Measurements from ENCODE around the gene CD8B. TPM values are rescaled to one million over a fixed set of nuclear protein-coding genes. Genes with fewer than 3 reads are reported as not detected.

Gene CD8B
- total RNA-seq, 2 experiments from 2014 or later, result 1.7 to 2.1 TPM

DNA sequence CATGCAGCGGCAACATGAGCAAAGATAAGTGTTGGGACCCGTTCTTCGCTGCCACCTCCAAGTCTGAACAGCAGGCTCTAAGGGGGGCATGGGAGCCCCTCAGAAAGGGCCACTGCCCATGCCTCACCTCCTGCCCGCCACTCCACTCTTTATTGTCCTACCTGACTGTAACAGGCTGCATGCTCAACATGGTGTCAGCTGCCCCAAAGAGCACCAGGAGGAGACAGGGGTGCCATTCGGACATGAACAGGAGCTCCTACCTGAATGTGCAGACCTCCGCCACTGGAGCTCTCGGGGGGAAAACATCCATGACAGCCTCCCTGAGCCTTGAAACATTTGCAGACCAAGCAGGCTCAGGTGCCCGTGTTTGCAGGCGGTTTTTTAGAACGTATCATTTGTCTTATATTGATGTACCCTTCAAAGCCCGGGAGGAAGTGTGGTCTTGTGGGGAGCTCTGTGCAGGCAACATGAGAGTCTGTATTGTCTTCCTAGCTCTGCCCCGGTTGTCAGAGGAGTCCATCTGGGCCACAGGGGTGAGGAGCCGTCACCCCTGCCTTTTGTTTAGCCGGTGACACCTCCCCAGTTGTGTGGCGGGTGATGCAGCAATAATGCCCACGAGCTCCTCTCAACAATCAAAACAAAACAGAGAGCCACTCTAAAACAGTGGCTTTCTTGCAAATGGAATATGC, 35.8 kb downstream of the CD8B start:
- H3K4me1 Mint-ChIP-seq, result peaks cover 10% of the 10 kb centered on the region

DNA sequence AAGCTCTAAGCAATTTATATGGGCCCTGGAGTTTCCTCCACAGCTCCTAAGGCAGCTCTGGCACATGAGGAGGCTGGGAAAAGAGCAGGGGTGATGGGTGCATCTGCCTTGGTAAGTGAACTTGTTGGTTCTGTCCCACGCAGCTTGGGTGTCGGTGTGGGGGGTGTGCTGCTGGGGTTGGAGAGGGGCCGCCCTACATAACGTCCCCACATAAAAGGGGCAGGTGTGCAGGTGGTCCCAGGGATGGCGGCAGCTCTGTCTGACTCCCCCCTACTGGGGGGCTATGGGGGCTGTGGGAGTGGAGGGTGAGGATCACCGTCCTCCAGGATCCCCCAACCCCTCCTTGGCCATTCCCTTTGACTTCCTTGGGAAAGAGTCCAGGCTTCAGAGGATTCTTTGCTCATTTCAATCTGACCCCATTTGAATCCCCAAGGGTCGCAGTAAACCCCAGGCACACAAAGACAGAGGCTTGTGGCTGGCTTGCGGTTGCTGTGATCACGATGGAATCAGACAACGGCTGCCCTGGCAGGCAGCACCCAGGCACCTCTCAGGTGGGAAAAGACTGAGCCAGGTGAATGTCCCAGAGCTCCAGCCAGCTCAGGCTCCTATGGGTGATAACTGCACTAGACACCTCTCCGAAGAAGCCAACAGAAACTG, 36.5 kb downstream of the CD8B start:
- Mint-ChIP-seq H3K27me3 (peaks cover 18% of the 10 kb centered on the region), H3K9me3 (peaks cover 2% of the 10 kb centered on the region), H3K36me3 (ENCODE audit: low read depth) (no peaks in the 10 kb centered on the region), H3K27ac (no peak overlapping the region), H3K4me3 (no peak overlapping the region), H3K4me1 (peaks cover 10% of the 10 kb centered on the region)
- POLR2A ChIA-PET, result no interaction called here
- DNase-seq, result no peak
- CTCF ChIA-PET, result interaction anchor here (0.6 to 1.1 kb wide), 2 partner anchors 17 to 25 kb away, joined by 4 read pairs; no protein-coding TSS in a partner anchor

More for the DNA sequence above, 35.8 kb downstream of the CD8B start:
- H3K9me3 Mint-ChIP-seq, result peaks cover 2% of the 10 kb centered on the region
- peaks cover 17% of the 10 kb centered on the region for H3K27me3 Mint-ChIP-seq
- H3K4me3 Mint-ChIP-seq, result no peak overlapping the region
- ChIA-PET POLR2A (no interaction called here), CTCF (interaction anchor here (0.6 to 1.1 kb wide), 2 partner anchors 17 to 24 kb away, joined by 4 read pairs; no protein-coding TSS in a partner anchor)
- H3K36me3 Mint-ChIP-seq (ENCODE audit: low read depth), result no peaks in the 10 kb centered on the region
- DNase-seq, result peak; percentile 28
- H3K27ac Mint-ChIP-seq, result no peak overlapping the region

DNA sequence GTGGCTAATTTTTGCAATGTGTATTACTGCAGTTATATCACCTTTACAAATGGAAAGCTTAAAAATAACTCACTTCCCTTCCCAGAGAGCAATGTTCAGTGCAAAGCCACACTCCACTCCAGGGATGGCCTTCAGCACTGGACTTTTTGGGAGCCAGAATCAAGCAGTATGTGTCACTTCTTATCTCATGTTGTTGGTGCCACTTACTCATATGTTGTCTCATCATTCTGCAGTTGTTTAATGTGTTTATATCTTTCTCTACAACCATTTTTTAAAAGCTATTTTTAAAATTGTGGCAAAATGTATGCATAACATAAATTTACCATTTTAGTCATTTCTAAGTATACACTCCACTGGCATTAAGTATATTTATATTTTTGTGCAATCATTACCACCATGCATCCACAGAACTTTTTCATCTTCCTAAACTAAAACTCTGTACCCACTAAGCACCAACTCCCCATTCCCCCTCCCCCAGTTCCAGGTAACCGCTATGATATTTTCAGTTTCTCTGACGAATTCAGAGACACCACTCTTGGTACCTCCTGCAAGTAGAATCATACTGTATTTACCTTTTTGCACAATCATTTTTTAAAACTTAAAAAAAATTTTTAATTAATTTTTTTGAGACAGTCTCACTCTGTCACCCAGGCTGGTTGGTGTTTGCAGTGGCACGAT, 38.9 kb downstream of the CD8B start:
- DNase-seq, result no peak
- peaks cover 2% of the 10 kb centered on the region for H3K9me3 Mint-ChIP-seq
- H3K4me1 Mint-ChIP-seq, result peaks cover 10% of the 10 kb centered on the region
- H3K27ac Mint-ChIP-seq, result no peak overlapping the region
- H3K4me3 Mint-ChIP-seq, result no peak overlapping the region
- H3K27me3 Mint-ChIP-seq, result peaks cover 23% of the 10 kb centered on the region
- H3K36me3 Mint-ChIP-seq (ENCODE audit: low read depth), result no peaks in the 10 kb centered on the region
- ChIA-PET CTCF (no interaction called here), POLR2A (no interaction called here)

DNA sequence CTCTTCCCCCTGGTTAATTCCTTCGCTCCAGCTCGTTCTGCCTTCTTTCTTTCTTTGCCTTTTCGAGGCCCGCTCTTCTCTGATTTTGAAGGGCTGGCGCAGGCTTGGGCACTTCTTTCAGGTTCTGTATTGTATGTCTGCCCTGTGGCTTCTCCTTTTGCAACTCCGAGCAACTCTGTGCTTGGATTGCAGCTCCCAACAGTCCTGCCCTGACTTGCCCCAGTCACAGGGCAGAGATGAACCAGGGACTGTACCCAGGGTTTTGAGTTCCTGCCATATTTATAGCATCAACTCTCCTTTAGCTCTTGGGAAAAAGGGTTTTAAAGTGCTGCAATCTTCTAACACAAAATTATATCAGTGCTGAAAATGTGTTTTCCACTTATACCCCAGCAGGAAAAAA, 39.8 kb downstream of the CD8B start:
- ChIA-PET CTCF (no interaction called here), POLR2A (no interaction called here)
- Mint-ChIP-seq H3K36me3 (ENCODE audit: low read depth) (no peaks in the 10 kb centered on the region), H3K27ac (no peak overlapping the region), H3K27me3 (peaks cover 21% of the 10 kb centered on the region), H3K9me3 (peaks cover 2% of the 10 kb centered on the region), H3K4me1 (peaks cover 10% of the 10 kb centered on the region), H3K4me3 (no peak overlapping the region)
- no peak for DNase-seq

DNA sequence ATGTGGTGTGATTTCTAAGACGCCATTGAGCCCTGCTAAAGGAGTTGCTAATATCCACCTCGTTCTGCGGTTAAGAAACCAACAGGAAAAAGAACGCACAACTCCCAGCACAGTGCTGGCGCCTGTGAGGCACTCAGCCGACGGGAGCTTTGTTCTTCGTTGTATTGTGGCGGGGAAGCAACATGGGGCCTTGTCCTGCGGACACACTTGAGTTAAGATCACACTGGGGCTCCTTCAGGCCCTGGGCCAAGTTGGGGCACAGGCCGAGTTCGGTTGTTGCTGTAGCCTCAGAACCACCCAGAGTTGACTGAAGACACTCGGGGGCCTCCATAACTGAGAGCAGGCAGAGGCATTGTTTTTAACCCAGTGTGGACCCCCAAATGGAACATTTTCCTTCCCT, 40.4 kb downstream of the CD8B start:
- Mint-ChIP-seq H3K27ac (no peak overlapping the region), H3K9me3 (peaks cover 2% of the 10 kb centered on the region), H3K27me3 (peaks cover 22% of the 10 kb centered on the region), H3K4me1 (peaks cover 8% of the 10 kb centered on the region), H3K36me3 (ENCODE audit: low read depth) (no peaks in the 10 kb centered on the region), H3K4me3 (no peak overlapping the region)
- ChIA-PET POLR2A (no interaction called here), CTCF (no interaction called here)
- DNase-seq, result no peak

DNA sequence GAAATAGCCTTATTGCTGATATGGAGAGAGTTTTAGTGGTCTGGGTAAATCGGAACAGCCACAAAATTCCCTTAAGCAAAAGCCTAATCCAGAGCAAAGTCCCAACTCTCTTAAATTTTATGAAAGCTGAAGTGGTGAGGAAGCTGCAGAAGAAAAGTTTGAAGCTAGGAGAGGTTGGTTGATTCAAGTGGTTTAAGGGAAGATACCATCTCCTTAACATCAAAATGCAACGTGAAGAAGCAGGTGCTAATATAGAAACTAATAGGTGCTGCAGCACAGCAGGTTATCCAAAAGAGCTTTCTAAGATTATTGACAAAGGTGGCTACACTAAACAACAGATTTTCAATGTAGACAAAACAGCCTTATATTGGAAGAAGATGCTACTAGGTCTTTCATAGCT, 42.7 kb downstream of the CD8B start:
- Mint-ChIP-seq H3K27ac (no peak overlapping the region), H3K4me1 (no peaks in the 10 kb centered on the region), H3K27me3 (peaks cover 20% of the 10 kb centered on the region), H3K4me3 (no peak overlapping the region), H3K9me3 (peaks cover 2% of the 10 kb centered on the region), H3K36me3 (ENCODE audit: low read depth) (no peaks in the 10 kb centered on the region)
- DNase-seq, result no peak
- ChIA-PET CTCF (interaction anchor here (1.0 kb wide), 1 partner anchor 11 kb away, joined by 3 read pairs; no protein-coding TSS in a partner anchor), POLR2A (no interaction called here)

DNA sequence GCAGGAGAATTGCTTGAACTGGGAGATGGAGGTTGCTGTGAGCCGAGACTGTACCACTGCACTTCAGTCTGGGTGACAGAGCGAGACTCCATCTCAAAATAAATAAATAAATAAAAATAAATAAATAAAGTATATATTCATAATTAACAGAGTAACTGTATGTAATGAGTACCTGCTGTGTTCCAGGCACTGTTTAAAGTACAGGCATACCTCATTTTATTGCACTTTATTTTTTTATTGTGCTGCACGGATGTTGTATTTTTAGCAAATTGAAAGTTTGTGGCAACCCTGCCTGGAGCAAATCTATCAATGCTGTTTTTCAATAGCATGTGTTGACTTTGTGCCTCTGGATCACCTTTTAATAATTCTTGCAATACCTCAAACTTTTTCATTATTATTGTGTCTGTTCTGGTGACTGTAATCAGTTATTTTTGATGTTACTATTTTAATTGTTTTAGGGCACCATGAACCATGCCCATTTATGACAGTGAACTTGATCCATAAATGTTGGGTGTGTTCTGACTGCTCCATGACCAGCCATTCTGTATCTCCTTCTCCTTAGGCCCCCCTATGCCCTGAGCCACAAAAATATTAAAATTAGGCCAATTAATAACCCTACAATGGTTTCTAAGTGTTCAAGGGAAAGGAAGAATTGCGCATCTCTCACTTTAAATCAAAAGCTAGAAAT, 43.4 kb downstream of the CD8B start:
- Mint-ChIP-seq H3K27ac (no peak overlapping the region), H3K4me3 (no peak overlapping the region), H3K9me3 (peaks cover 2% of the 10 kb centered on the region), H3K4me1 (no peaks in the 10 kb centered on the region), H3K36me3 (ENCODE audit: low read depth) (no peaks in the 10 kb centered on the region), H3K27me3 (peaks cover 23% of the 10 kb centered on the region)
- CTCF ChIA-PET, result no interaction called here
- DNase-seq, result no peak
- POLR2A ChIA-PET, result no interaction called here

DNA sequence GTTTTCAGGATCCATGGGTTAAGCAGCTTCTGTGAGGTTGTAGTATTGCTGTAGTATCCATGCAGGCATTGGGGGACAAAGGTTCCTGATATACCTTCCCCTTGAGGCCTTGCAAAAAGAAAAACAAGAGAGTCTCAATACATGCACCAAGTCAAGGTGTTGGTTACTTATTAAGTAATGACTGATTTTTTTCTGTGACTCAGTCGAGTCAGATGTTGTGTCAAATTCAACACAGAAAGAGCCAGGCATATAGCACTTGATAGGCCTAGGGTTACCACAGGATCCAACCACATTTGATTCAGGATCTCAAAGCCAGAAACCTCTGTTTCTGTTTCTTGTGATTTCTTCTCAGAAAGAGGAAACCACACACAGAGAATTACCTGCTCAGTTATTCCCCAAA, 46.1 kb downstream of the CD8B start:
- ChIA-PET CTCF (no interaction called here), POLR2A (no interaction called here)
- Mint-ChIP-seq H3K4me1 (no peaks in the 10 kb centered on the region), H3K36me3 (ENCODE audit: low read depth) (no peaks in the 10 kb centered on the region), H3K4me3 (no peak overlapping the region), H3K27ac (no peak overlapping the region), H3K9me3 (no peaks in the 10 kb centered on the region), H3K27me3 (peaks cover 40% of the 10 kb centered on the region)
- DNase-seq, result no peak

DNA sequence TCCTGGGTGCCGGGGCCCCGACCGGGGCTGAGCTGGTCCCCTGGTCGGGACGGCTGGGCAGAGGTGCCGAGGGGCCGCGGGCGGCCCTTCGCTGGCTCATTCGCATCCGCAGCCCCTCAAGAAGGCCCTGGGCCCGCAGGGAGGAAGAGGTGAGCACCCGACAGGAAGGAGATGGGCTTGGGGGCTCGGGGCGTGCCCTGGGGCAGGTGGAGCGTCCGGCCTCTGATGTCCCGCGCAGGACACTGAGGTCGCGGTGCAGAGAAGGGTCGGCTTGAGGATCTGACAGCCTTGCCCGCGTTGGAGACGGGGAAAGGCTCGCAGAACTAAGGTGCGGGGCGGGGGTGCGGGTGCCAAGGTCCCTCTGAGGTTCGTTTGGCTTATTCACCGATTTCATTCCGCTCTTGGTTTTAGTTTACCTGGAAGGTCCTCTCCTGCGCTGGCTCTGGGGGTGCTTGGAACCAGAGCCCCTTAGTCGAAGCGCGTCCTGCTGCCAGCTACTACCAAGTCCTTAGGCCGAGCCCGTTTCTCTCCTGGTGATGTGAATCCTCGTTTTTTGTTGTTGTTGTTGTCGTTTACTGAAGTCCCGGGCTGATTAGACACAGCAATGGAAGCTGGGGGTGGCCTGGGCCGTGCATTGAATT, 52.1 kb downstream of the CD8B start:
- Mint-ChIP-seq H3K27ac (no peak overlapping the region), H3K9me3 (no peaks in the 10 kb centered on the region), H3K36me3 (ENCODE audit: low read depth) (no peaks in the 10 kb centered on the region), H3K4me3 (no peak overlapping the region), H3K27me3 (peaks cover 62% of the 10 kb centered on the region), H3K4me1 (peaks cover 27% of the 10 kb centered on the region)
- ChIA-PET CTCF (interaction anchor here (0.6 to 3.5 kb wide), 3 partner anchors 10 to 45 kb away, joined by 4 to 11 read pairs (median 6); no protein-coding TSS in a partner anchor), POLR2A (no interaction called here)
- no peak for DNase-seq

DNA sequence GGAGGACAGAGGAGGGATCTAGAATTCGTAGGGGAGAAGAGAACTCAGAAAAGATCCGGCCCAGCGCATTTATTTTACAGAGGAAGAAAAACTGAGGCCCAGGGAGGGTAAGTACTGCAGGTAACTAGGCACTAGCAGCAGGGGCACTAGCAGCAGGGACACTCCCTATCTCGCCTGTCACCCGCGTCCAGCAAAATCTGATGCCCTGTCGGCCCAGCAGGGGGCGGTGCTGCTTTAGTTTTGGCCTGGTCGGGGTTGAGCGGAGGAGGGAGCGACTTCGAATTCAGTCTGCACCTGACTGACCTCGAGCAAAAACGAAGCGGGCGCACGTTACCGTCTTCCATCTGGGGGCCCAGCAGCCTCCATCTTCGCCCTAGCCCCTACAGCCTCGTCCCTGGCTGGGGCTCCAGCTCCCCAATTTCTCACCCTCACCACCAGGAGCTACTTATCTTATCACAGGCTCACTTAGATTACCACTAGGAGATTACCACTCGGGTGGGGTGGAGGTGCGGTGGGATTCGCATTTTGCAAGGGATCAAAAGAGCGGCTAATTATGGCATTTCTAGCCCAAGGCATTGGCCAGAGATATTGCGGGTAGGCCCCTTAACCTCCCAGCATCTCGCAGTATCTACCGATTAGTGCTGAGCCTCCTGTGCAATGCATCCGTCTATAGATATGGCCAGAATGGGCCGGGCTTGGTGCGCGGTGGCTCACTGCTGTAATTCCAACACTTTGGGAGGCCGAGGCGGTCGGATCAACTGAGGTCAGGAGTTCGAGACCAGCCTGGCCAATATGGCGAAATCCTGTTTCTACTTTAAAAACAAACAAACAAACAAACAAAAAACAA, 53.1 kb downstream of the CD8B start:
- DNase-seq, result peak; percentile 92
- Mint-ChIP-seq H3K36me3 (ENCODE audit: low read depth) (no peaks in the 10 kb centered on the region), H3K27ac (no peak overlapping the region), H3K4me1 (peaks cover 27% of the 10 kb centered on the region), H3K9me3 (no peaks in the 10 kb centered on the region), H3K4me3 (peak overlapping the region; percentile 78), H3K27me3 (peaks cover 60% of the 10 kb centered on the region)
- POLR2A ChIA-PET, result no interaction called here
- CTCF ChIA-PET, result interaction anchor here (0.6 to 3.5 kb wide), 6 partner anchors 9 to 44 kb away, joined by 3 to 11 read pairs (median 4); no protein-coding TSS in a partner anchor

DNA sequence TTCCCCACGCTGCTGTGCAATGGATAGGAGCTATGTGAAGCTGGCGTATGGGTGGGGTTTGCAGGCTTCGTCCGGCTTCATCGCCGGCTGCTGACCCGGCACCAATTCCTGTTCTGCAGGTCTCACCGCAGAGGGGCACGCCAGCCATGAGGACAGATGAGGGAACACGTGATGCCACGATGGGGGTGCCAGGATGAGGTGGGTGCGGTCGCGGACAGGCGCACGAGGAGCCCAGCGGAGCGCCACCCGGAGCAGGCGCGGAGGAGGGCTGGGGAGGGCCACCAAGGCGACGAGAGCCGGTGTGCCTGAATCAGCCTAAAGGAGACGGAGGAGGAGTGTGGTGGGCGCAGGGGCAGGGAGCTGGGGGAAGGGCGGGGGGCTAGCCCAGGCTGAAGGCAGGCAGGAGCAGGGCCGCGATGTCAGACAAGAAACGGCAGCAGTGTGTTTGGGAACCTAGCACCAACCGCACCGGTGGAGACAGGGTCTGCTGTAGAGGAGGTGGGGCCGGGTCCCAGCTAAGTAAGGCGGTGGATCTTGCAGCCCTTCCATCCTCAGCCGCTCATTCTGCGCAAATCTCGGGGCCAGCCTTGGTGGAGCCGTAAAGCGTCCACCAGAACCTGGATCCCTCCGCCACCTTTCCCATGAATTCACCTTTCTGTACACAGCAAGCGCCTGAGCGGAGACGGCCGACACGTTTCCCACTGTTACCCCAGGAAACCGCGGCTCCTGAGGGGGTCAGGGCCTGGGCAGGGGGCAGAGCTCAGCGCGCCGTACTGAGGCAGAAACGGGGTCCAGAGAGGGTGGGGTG, 54.0 kb downstream of the CD8B start:
- peak overlapping the region; percentile 78 for H3K4me3 Mint-ChIP-seq

More for the DNA sequence above, 54.0 kb downstream of the CD8B start:
- DNase-seq, result peak; percentile 34
- Mint-ChIP-seq H3K9me3 (no peaks in the 10 kb centered on the region), H3K27ac (no peak overlapping the region), H3K4me1 (peaks cover 27% of the 10 kb centered on the region), H3K36me3 (ENCODE audit: low read depth) (no peaks in the 10 kb centered on the region), H3K27me3 (peaks cover 56% of the 10 kb centered on the region)
- ChIA-PET POLR2A (no interaction called here), CTCF (interaction anchor here (0.8 to 3.5 kb wide), 8 partner anchors 8 to 365 kb away, joined by 3 to 11 read pairs (median 4); no protein-coding TSS in a partner anchor)

Measured in activated CD4-positive, alpha-beta memory T cell treated with anti-CD3 and anti-CD28 coated beads, Interleukin-2, amount 10 ng/mL, durations not matched to agents 7 days and 5 days (primary cell).